A204.1 (cell line): ENCODE data around the gene MTMR11.
"Not testable (repeated sequence)": the region's sequence is repeated elsewhere in the genome, so short reads cannot be mapped to it uniquely, and the experiment has no call there.

Source experiments
- FAIRE-seq: peaks from 2 replicates; lab custom pipeline; 2012; peaks lifted over from hg19 to GRCh38; lab: Jason Lieb, UNC

Gene MTMR11, protein sequence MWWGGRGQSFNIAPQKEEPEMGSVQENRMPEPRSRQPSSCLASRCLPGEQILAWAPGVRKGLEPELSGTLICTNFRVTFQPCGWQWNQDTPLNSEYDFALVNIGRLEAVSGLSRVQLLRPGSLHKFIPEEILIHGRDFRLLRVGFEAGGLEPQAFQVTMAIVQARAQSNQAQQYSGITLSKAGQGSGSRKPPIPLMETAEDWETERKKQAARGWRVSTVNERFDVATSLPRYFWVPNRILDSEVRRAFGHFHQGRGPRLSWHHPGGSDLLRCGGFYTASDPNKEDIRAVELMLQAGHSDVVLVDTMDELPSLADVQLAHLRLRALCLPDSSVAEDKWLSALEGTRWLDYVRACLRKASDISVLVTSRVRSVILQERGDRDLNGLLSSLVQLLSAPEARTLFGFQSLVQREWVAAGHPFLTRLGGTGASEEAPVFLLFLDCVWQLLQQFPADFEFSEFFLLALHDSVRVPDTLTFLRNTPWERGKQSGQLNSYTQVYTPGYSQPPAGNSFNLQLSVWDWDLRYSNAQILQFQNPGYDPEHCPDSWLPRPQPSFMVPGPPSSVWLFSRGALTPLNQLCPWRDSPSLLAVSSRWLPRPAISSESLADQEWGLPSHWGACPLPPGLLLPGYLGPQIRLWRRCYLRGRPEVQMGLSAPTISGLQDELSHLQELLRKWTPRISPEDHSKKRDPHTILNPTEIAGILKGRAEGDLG

DNA sequence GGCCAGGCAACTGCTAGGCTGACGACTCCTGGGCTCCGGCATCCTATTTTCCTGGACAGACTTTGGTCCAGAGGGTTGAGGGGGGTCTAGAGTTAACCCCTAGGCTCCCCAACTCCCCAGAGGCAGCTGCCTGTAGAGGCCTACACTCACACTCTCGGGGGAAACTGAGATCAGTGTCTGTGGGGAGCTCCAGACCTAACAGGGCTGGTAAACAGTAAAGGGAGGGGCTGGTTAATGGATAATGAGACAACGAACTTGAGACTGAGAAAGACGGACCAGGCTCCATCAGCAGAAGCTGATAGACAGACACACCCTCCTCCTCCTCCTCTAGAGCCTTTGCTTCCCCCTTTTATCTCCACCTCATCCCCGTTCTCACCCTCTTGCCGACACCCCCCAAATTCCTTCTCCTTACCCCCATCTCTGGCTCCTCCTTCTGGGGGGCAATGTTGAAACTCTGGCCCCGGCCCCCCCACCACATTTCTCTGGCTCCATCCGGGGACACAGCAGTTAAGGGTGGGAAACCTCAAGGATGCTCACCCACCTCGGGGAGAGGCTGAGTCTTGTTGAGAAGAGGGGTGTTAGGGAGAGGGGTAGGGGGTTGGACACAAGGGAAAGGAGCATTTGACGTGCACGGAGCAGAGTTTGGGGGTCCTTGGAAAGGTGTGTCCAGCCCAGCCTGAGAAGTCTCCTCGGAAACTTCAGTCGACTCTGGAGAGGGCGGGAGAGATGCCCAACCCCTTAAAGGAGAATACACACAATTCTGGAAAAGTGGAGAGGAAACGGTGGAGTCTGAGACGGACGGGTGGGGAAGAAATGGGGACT, at the start of gene MTMR11:
Gene MTMR11, minus strand, starts transcription at position 710 of the 822 bp plus-strand sequence. Its CDS starts 232 bp downstream, at position 478.
- no peak for FAIRE-seq

DNA sequence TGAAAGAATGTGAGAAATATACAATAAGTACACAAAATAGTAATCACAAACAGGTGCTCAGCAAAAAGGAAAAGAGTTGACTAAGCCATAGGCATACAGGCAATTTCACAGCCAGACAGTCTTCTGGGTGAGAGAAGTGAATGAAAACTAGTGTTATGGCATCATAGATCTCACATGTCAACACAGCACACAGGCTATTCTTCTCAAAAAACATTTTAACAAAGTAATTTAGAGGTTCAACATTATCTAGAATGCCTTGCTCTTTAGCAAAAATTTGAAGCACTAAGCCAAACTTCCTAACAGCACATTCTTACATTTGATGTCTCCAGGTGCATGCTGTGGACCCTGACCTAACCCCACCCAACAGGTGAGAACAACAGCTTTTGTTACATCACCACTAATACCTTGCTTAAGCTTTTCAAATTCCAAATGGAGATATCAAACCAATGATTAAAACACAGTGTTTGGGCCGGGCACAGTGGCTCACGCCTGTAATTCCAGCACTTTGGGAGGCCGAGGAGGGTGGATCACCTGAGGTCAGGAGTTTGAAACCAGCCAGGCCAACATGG, 43.4 kb upstream of the MTMR11 start:
- FAIRE-seq: no peak

GRCh38 chr1:149979245-149979971, 42.7 kb upstream of the MTMR11 start:
- peak; percentile 6 for FAIRE-seq

DNA sequence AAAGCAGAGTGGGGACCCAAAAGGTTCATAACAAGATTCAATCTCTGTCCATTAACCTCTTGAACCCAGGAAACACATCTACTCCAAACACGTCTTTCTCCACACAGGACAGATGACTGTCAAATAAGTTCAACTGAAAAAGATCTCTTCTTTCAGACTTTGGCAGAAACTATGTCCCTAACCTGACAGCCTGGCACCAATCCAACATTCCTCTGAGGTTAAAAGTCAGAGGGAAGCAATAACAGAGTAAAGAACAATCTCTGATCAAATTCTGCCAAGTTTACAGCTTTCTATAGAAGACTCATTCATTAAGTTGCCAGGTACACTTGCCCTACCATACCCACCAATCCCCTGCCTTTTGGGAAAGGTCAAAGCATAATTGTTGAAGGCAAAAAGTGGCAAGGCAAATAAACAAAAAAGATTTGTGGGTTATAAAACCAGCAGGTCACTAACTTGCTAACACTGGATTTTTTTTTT, 41.9 kb upstream of the MTMR11 start:
- no peak for FAIRE-seq

DNA sequence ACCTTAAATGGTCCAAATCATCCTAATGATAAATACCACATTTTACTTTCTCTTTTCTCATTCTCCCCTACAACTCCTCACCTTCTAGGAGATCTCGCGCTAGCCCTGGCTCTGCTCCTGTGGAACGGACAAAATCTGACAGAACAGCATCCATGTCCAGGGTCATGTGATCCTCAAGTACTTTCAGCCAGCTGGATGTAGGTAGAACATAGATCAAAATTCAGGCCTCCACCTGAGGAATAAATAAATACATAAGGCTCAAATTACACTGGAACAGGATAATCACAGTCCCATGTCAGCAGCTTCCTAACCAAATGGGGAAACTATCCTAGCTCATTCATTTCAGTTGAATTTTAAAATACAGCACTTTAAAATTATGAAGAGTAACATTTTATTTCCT, 40.7 kb upstream of the MTMR11 start:
- no peak for FAIRE-seq

GRCh38 chr1:149972547-149972946, 35.9 kb upstream of the MTMR11 start:
- FAIRE-seq: no peak

DNA sequence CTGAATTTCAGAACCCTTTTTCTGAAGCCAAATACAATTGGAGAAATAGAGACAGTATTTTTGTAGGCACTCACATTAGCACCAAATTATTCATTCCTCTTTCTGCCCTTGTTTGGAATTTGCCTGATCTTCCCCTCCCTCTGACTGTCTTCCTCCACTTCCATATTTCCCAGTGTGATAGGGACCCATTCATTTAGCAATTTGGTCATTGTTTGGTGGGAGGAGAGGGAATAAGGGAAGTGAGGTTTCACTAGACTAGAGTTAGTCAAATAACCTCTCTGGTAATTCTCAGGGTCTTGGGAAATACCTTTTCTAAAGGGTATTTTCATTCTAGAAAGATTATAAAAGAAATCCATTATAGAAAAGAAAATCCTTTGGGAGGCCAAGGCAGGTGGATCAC, 31.0 kb upstream of the MTMR11 start:
- no peak for FAIRE-seq

DNA sequence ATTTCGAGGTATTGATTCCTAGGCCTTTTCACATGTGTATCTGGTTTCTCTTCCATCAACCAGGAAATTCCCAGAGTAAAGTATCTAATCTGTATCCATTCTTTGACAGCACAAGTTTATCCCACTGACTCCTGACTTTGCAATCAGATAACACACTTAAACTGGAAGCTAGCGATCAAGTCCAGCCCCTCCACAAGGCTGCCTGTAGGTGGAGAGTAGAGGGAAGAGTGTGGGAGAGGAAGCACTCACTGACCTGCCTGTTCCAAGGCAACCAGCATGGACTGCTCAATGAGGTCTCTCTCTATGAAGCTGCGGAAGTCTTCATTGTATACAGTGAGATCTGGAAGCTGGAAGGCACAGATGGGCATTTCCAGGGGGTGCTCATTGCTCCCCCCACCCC, 30.4 kb upstream of the MTMR11 start:
- FAIRE-seq: no peak

DNA sequence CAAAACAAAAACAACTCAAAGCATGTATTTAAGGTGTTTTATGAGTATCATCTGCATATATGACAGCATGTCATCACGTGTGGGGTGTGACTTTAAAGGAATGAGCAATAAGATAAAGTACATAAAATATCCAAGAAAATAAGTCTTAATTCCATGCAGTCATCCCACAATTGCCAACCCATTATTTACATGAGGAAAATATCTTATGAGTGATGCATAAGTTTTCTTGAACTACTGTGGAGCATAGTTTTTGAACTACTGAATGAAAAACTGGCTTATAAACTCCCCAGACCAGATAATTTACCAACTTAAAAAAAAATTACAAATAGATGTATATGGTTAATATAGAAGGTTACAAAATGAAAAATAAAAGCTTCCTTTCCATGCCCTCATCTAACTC, 29.7 kb upstream of the MTMR11 start:
- no peak for FAIRE-seq

GRCh38 chr1:149965440-149965839, 28.8 kb upstream of the MTMR11 start:
- no peak for FAIRE-seq

GRCh38 chr1:149963358-149963757, 26.7 kb upstream of the MTMR11 start:
- no peak for FAIRE-seq

DNA sequence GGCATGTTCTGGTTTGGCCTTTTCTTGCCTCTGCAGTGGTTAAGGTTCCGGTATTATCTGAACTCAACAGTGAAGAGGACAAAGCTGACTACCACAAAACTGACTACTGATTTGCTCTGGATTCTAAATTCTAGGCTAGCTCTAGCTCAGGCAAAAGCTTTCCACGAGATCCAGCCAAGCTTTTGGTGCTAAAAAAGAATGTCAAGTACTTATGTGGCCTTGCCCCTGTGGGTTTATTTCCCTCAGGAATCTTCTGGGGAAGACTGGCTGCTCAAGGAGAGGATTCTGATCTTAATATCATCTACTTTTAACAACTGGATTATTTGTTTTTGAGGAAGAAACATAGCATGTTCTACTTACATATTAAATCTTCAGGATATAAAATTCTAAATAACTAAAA, 26.1 kb upstream of the MTMR11 start:
- no peak for FAIRE-seq

DNA sequence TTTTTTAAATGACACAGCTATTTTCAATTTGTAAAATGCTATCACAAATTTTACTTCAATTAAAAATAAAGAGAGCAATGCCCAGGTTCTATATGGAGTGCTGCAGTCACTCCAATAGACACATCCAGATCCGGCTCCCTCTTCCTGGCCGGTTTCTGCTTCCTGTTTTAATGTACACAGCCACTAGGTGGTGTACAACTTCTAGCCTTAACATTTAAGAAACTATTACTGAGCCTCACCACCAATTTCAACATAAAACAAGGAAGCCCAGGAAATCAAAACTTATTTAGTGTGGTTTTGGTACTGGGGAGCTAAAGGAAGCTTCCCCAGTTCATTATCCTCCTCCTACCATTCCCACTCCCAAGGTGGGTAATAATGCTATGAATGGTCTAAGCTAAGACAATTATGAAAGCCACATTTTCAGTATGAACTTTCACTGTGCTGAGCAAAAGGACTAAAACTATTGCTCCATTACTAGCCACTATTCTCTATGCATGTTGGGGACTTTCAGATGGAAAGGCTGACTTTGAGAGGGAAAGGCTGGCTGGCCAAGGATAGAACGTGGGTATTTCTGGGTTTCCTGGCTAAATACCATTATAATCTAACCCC, 25.5 kb upstream of the MTMR11 start:
- peak; percentile 88 for FAIRE-seq

DNA sequence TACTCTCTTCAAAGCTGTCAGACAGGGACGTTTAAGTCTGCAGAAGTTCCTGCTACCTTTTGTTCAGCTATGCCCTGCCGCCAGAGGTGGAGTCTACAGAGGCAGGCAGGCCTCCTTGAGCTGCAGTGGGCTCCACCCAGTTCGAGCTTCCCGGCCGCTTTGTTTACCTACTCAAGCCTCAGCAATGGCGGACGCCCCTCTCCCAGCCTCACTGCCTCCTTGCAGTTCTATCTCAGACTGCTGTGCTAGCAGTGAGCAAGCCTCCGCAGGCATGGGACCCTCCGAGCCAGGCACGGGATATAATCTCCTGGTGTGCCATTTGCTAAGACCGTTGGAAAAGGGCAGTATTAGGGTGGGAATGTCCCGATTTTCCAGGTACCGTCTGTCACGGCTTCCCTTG, 20.9 kb upstream of the MTMR11 start:
- not testable (repeated sequence) for FAIRE-seq

- no peak for FAIRE-seq
Measured at GRCh38 chr1:149949911-149950310, 13.2 kb upstream of the MTMR11 start.

GRCh38 chr1:149945206-149945605, 8.5 kb upstream of the MTMR11 start:
- FAIRE-seq: no peak

- FAIRE-seq: no peak
Measured at GRCh38 chr1:149942885-149943284, 6.2 kb upstream of the MTMR11 start.

GRCh38 chr1:149942207-149942606, 5.5 kb upstream of the MTMR11 start:
- FAIRE-seq: peak; percentile 54

DNA sequence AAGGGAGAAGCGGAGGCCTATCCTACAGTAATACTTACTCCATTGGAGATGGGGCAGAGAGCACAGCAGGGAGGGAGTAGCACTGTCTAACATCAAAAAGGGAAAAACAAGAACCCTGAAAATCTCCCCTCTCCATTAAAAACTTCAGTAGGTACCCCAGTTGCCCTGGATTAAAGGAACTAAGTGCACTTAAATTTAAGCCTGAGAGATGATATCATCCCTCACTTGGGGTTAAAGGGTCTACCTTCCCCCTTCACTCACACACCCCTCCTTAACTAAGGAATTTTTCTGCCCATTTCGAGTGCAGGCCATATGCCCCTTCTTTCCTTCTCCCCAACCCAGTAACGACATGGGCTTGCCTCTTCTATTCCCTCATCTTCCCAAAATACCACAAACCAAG, 3.7 kb upstream of the MTMR11 start:
- FAIRE-seq: no peak

GRCh38 chr1:149938668-149939003, 2.0 kb upstream of the MTMR11 start:
- not testable (repeated sequence) for FAIRE-seq

DNA sequence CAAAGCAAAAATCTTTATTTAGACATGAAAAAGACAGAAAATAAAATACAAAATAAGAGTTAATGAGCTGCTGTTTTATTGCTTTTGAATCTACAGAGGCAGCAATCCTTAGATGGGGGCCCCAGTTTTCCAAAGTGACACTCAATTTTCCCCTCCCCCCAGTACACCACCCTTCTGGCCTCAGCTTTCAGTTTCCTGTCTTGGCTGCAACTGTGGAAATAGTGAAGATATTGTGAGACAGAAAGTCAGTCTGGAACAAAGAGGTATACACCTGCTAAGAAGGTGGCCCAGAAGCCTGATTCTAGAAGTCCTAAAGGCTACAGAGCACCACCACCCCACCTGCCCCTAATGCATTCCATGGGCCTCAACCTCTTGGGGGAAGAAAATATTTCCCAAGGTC, 1.1 kb upstream of the MTMR11 start:
- no peak for FAIRE-seq
